GM10266 (cell line): ENCODE data around the gene UBC.
"Not testable (repeated sequence)": the region's sequence is repeated elsewhere in the genome, so short reads cannot be mapped to it uniquely, and the experiment has no call there.

ENCODE experiments used
- DNase-seq: peaks from one replicate; pipeline ENCODE4 v3.0.0; 2012; ENCODE audit errors: extremely low spot score
- TF ChIP-seq, protein P1 (sequence below): IDR thresholded peaks from 2 replicates; pipeline ENCODE4 v1.5.1; 2012; ENCODE audit warnings: mild to moderate bottlenecking, low read depth; ENCODE audit not compliant: control insufficient read depth, insufficient read depth; ENCODE audit errors: missing control alignments

Gene UBC

GRCh38 chr12:124940393-124941169 is 26.1 kb upstream of the UBC start:
- DNase-seq, result peak; percentile 76
- TF ChIP-seq, protein P1, sequence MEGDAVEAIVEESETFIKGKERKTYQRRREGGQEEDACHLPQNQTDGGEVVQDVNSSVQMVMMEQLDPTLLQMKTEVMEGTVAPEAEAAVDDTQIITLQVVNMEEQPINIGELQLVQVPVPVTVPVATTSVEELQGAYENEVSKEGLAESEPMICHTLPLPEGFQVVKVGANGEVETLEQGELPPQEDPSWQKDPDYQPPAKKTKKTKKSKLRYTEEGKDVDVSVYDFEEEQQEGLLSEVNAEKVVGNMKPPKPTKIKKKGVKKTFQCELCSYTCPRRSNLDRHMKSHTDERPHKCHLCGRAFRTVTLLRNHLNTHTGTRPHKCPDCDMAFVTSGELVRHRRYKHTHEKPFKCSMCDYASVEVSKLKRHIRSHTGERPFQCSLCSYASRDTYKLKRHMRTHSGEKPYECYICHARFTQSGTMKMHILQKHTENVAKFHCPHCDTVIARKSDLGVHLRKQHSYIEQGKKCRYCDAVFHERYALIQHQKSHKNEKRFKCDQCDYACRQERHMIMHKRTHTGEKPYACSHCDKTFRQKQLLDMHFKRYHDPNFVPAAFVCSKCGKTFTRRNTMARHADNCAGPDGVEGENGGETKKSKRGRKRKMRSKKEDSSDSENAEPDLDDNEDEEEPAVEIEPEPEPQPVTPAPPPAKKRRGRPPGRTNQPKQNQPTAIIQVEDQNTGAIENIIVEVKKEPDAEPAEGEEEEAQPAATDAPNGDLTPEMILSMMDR, result peak; percentile 93

DNA sequence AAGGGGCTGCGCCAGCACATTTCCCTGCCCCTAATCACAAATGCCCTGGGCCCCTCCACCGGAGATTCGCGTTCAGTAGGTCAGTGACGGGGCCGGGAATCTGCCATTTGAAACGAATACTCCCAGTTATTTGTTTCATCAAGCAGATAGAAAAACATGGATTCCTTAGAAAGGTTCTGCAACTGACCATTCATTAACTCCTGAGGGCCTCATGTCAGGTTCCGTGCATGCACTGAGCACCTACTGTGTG is 25.6 kb upstream of the UBC start:
- no peak for DNase-seq
- TF ChIP-seq, protein P1, result no peak

GRCh38 chr12:124939421-124940142 is 25.1 kb upstream of the UBC start:
- no peak for DNase-seq
- TF ChIP-seq, protein P1, result no peak

- TF ChIP-seq, protein P1, result peak; percentile 46
- no peak for DNase-seq
Observed at GRCh38 chr12:124939079-124939420, 24.6 kb upstream of the UBC start.

GRCh38 chr12:124938587-124938986 is 24.1 kb upstream of the UBC start:
- no peak for DNase-seq
- TF ChIP-seq, protein P1, result no peak

GRCh38 chr12:124938108-124938507 is 23.7 kb upstream of the UBC start:
- TF ChIP-seq, protein P1, result no peak
- DNase-seq, result no peak

DNA sequence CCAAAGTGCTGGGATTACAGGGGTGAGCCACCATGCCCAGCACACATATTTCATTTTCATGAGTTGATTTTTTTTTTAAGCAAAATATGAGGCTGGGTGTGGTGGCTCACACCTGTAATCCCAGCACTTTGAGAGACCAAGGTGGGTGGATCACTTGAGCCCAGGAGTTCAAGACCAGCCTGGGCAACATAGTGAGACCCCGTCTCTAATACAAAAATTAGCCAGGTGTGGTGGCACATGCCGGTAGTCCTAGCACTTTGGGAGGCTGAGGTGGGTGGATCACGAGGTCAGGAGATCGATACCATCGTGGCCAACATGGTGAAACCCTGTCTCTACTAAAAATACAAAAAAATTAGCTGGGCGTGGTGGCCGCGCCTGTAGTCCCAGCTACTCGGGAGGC is 17.1 kb upstream of the UBC start:
- not testable (repeated sequence) for DNase-seq
